Globus pallidus (tissue), 1 donor: ENCODE data around the gene RTL10.
"Not testable (repeated sequence)": the region's sequence is repeated elsewhere in the genome, so short reads cannot be mapped to it uniquely, and the experiment has no call there.

Source experiments
- DNase-seq: peaks from one replicate; pipeline ENCODE4 v3.0.0-alpha.2; 2015; ENCODE audit warnings: low spot score

The RTL10 gene

GRCh38 chr22:19843857-19844376 is 10.8 kb downstream of the RTL10 start:
- no peak for DNase-seq

- DNase-seq: no peak
These were observed 11.4 kb downstream of the RTL10 start for GRCh38 chr22:19843107-19843856.

GRCh38 chr22:19842393-19843106 is 12.1 kb downstream of the RTL10 start:
- DNase-seq: no peak

GRCh38 chr22:19841641-19842392 is 12.9 kb downstream of the RTL10 start:
- no peak for DNase-seq

GRCh38 chr22:19840955-19841640 is 13.6 kb downstream of the RTL10 start:
- DNase-seq: no peak

- no peak for DNase-seq
These were observed 14.6 kb downstream of the RTL10 start for GRCh38 chr22:19840059-19840458.

GRCh38 chr22:19837915-19838314 is 16.8 kb downstream of the RTL10 start:
- DNase-seq: no peak

GRCh38 chr22:19836512-19836911 is 18.2 kb downstream of the RTL10 start:
- no peak for DNase-seq

- DNase-seq: no peak
These were observed 20.1 kb downstream of the RTL10 start for GRCh38 chr22:19834599-19834998.

- not testable (repeated sequence) for DNase-seq
These were observed 21.3 kb downstream of the RTL10 start for GRCh38 chr22:19833327-19833726.

- DNase-seq: no peak
These were observed 22.1 kb downstream of the RTL10 start for GRCh38 chr22:19832476-19833108.

- not testable (repeated sequence) for DNase-seq
These were observed 22.7 kb downstream of the RTL10 start for GRCh38 chr22:19831979-19832378.

- DNase-seq: no peak
These were observed 23.7 kb downstream of the RTL10 start for GRCh38 chr22:19831016-19831415.

- DNase-seq: no peak
These were observed 26.7 kb downstream of the RTL10 start for GRCh38 chr22:19828035-19828401.

- DNase-seq: no peak
These were observed 27.2 kb downstream of the RTL10 start for GRCh38 chr22:19827341-19828034.

GRCh38 chr22:19826619-19826950 is 28.1 kb downstream of the RTL10 start:
- no peak for DNase-seq

GRCh38 chr22:19825904-19826618 is 28.6 kb downstream of the RTL10 start:
- DNase-seq: no peak

GRCh38 chr22:19824926-19825339 is 29.7 kb downstream of the RTL10 start:
- DNase-seq: no peak

- no peak for DNase-seq
These were observed 30.3 kb downstream of the RTL10 start for GRCh38 chr22:19824212-19824925.

GRCh38 chr22:19823902-19824211 is 30.8 kb downstream of the RTL10 start:
- DNase-seq: no peak
